Fibroblast of lung (primary cell): ENCODE data around the gene GEN1. TPM values are rescaled to one million over a fixed set of nuclear protein-coding genes. Genes with fewer than 3 reads are reported as not detected.

Experiments used
- DNase-seq, 2 donors: peaks; one replicate each; pipeline versions ENCODE4 v3.0.0 to v3.0.0-alpha.2; 2010; ENCODE audit warnings: low read depth in 2 of 2
- H2AFZ ChIP-seq: 2 replicates; pipeline ENCODE4 v1.5.1; 2012; ENCODE audit warnings: low read length, control low read depth, inconsistent platforms
- H3K27ac ChIP-seq: 2 replicates; pipeline ENCODE4 v1.5.1; 2011; ENCODE audit warnings: low read length, control low read depth; ENCODE audit not compliant: insufficient read depth
- H3K27me3 ChIP-seq: 2 replicates; pipeline ENCODE4 v1.5.1; 2011; ENCODE audit warnings: mild to moderate bottlenecking, low read length; ENCODE audit not compliant: control insufficient read depth, insufficient read depth
- H3K36me3 ChIP-seq: 2 replicates; pipeline ENCODE4 v1.5.1; 2011; ENCODE audit warnings: low read length; ENCODE audit not compliant: control insufficient read depth, insufficient read depth
- H3K4me1 ChIP-seq: 2 replicates; pipeline ENCODE4 v1.5.1; 2011; ENCODE audit warnings: low read length; ENCODE audit not compliant: control insufficient read depth, insufficient read depth; ENCODE audit errors: extremely low read depth
- H3K4me2 ChIP-seq: 2 replicates; pipeline ENCODE4 v1.5.1; 2011; ENCODE audit warnings: low read length, control low read depth; ENCODE audit not compliant: insufficient read depth; ENCODE audit errors: extremely low read depth
- H3K4me3 ChIP-seq, 4 experiments: fragments of 200-600 bp in 1 of 4; sonication (generic) in 1 of 4; replicated peaks in 1 of 4; 2 replicates each; pipeline ENCODE4 v1.5.1; 2011 to 2016; ENCODE audit warnings: low read length in 4 of 4, low read depth in 3 of 4, mild to moderate bottlenecking in 3 of 4, control low read depth in 2 of 4, inconsistent platforms in 1 of 4, mixed read lengths in 1 of 4; ENCODE audit not compliant: insufficient read depth in 1 of 4; ENCODE audit errors: control extremely low read depth in 1 of 4
- H3K79me2 ChIP-seq: 2 replicates; pipeline ENCODE4 v1.5.1; 2012; ENCODE audit warnings: mild to moderate bottlenecking, low read length, inconsistent platforms; ENCODE audit not compliant: control insufficient read depth, insufficient read depth
- H3K9ac ChIP-seq: 2 replicates; pipeline ENCODE4 v1.5.1; 2011; ENCODE audit warnings: mild to moderate bottlenecking, low read length, control low read depth; ENCODE audit not compliant: insufficient read depth
- H3K9me3 ChIP-seq: 2 replicates; pipeline ENCODE4 v1.5.1; 2012; ENCODE audit warnings: low read depth, low read length; ENCODE audit not compliant: control insufficient read depth, insufficient read depth
- H4K20me1 ChIP-seq: 2 replicates; pipeline ENCODE4 v1.5.1; 2011; ENCODE audit warnings: low read length; ENCODE audit not compliant: control insufficient read depth, insufficient read depth; ENCODE audit errors: extremely low read depth
- CTCF ChIP-seq, 2 donors: IDR thresholded peaks in 1 of 2; conservative IDR thresholded peaks in 1 of 2; 1 replicate in 1 of 2; 2 replicates in 1 of 2; pipeline ENCODE4 v1.5.1; 2011 to 2012; ENCODE audit warnings: low read length in 2 of 2, control low read depth in 1 of 2, inconsistent platforms in 1 of 2, low read depth in 1 of 2, mild to moderate bottlenecking in 1 of 2
- EZH2 ChIP-seq: IDR thresholded peaks from 2 replicates; pipeline ENCODE4 v1.5.1; 2012; ENCODE audit warnings: low read length, control low read depth, mild to moderate bottlenecking; ENCODE audit errors: missing control alignments
- polyA plus RNA-seq, 2 donors: library from polyadenylated mRNA; depleted of rRNA in 1 of 2; stranded (reverse) in 1 of 2; unstranded in 1 of 2; fragments of >200 nt; gene quantifications; 2 replicates each; pipeline ENCODE4 v1.2.1, GENCODE V29; 2011 to 2012; ENCODE audit warnings: missing spikeins in 1 of 2
- total RNA-seq: library from RNA; depleted of rRNA; stranded (reverse); fragments of >200 nt; gene quantifications from 2 replicates; pipeline ENCODE4 v1.2.1, GENCODE V29; 2014

The GEN1 gene
- total and polyA plus RNA-seq, 2 donors (not counting 1 experiment from before 2014, with no cell fraction given) = 5.0 to 5.6 TPM

DNA sequence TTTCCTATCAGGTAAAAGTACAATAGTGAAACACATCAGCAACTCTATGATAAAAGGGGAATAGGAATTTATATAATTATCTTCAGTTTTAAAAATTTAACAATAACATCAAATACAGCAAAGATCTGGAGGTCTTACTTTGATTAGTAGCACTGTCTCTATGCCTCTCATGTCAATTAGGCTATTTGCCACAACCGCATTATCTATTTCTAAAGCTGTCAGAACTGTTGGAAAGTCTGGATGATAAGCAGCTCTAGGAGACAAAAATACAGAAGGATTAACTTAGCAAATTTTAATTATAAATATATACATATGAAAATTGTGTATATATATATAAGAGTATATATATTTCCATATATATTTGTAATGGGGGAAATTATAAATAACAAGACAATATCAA, 45.4 kb upstream of the GEN1 start:
- no peak for DNase-seq
- Histone ChIP-seq H3K9me3 (no peaks in the 10 kb centered on the region), H2AFZ (no peak overlapping the region), H4K20me1 (no peaks in the 10 kb centered on the region), H3K4me1 (no peaks in the 10 kb centered on the region), H3K27ac (no peak overlapping the region), H3K9ac (no peak overlapping the region), H3K36me3 (no peaks in the 10 kb centered on the region), H3K4me3 (no peak overlapping the region), H3K79me2 (no peaks in the 10 kb centered on the region), H3K4me2 (no peak overlapping the region), H3K27me3 (no peaks in the 10 kb centered on the region)
- TF ChIP-seq CTCF (conservative IDR thresholded peaks at IDR 0.05 in 1 of 2, IDR thresholded peaks at IDR 0.05 in 1 of 2; ENCODE audit: low read depth in 1 of 2, low read length in 2 of 2) (no peak), EZH2 (no peak)

DNA sequence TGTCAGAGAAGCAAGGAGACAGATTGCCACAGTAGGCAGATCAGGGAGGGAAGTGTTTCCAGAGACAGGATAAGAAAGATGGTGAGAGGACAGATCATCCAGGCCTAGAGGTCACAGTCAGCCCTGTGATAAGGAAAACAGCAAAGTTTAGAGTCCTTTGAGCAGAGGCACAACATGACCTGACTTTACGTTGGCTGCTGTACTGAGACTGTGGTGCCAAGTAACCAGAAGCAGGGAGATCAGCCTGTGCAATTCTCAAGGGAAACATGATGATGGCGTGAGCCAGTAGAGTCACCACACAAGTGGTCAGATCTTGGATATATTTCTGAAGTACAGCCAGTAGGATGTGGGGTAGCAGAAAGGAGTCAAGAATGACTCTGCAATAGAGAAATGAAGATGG, 44.0 kb upstream of the GEN1 start:
- peaks cover 3% of the 10 kb centered on the region for H3K36me3 ChIP-seq
- H3K4me2 ChIP-seq = no peak overlapping the region
- H2AFZ ChIP-seq = no peak overlapping the region
- H3K27me3 ChIP-seq = no peaks in the 10 kb centered on the region
- H3K79me2 ChIP-seq = no peaks in the 10 kb centered on the region
- H3K4me1 ChIP-seq = no peaks in the 10 kb centered on the region
- H3K9me3 ChIP-seq = no peaks in the 10 kb centered on the region
- no peak for DNase-seq
- H3K4me3 ChIP-seq = no peak overlapping the region
- no peak overlapping the region for H3K27ac ChIP-seq
- no peak overlapping the region for H3K9ac ChIP-seq
- no peaks in the 10 kb centered on the region for H4K20me1 ChIP-seq
- TF ChIP-seq CTCF (conservative IDR thresholded peaks at IDR 0.05 in 1 of 2, IDR thresholded peaks at IDR 0.05 in 1 of 2; ENCODE audit: low read depth in 1 of 2, low read length in 2 of 2) (no peak), EZH2 (no peak)

DNA sequence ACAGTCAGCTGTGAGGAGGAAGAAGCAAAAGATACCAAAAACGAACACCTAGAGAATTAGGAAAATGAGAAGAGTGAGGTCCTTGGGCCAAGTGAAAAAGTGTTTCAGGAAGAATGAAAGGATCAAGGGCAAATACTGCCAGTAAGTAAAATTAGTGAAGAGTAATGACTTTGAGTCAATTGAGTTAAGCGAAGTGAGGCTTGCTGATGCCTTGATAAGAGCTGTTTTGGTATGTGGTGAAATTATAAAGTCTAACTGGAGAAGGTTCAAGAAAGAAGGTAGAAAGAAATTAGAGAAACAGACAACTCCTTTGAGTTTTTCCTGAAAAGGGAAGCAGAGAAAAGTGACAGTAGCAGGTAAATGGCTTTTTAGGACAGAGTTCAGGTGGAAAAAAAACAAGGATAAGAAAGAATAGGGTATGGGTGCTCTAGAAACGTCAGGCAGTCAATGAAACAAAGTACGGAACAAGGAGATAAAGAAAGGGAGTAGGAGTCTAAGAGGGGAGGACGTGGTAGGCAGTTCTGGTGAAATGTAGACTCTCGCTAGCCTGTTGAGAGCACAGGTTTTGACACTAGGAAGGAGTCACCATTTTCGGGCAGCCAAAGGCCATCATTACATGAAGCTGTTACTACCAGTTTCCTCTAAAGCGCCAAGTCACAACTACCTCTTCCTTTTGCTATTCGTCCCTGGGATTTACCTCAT, 43.2 kb upstream of the GEN1 start:
- no peak overlapping the region for H2AFZ ChIP-seq
- no peak overlapping the region for H3K4me2 ChIP-seq
- no peak overlapping the region for H3K4me3 ChIP-seq
- no peaks in the 10 kb centered on the region for H3K4me1 ChIP-seq
- no peaks in the 10 kb centered on the region for H3K79me2 ChIP-seq
- no peak overlapping the region for H3K9ac ChIP-seq
- no peak for TF ChIP-seq EZH2
- no peak for TF ChIP-seq CTCF (conservative IDR thresholded peaks at IDR 0.05 in 1 of 2, IDR thresholded peaks at IDR 0.05 in 1 of 2; ENCODE audit: low read depth in 1 of 2, low read length in 2 of 2)
- no peaks in the 10 kb centered on the region for H3K9me3 ChIP-seq
- H3K27me3 ChIP-seq = no peaks in the 10 kb centered on the region
- H3K27ac ChIP-seq = no peak overlapping the region
- H3K36me3 ChIP-seq = peaks cover 3% of the 10 kb centered on the region
- H4K20me1 ChIP-seq = no peaks in the 10 kb centered on the region
- DNase-seq = no peak
